IMR-90 (cell line): Measurements from ENCODE around the gene ANKRD65.

ENCODE experiments used
- BHLHE40 ChIP-seq: fragments of 150-350 bp; IDR thresholded peaks from 2 replicates; pipeline ENCODE4 v1.6.1; 2016; ENCODE audit warnings: mild to moderate bottlenecking, low read depth, low read length
- CEBPB ChIP-seq: IDR thresholded peaks from 2 replicates; pipeline ENCODE4 v1.6.1; 2012; ENCODE audit warnings: low read depth, low read length, improper control_type of control experiment
- ELK1 ChIP-seq: fragments of 150-350 bp; IDR thresholded peaks from 2 replicates; pipeline ENCODE4 v1.6.1; 2016; ENCODE audit warnings: low read depth, mild to moderate bottlenecking, low read length, moderate library complexity, borderline replicate concordance
- FOS ChIP-seq: fragments of 150-350 bp; IDR thresholded peaks from 2 replicates; pipeline ENCODE4 v1.6.1; 2016; ENCODE audit warnings: low read depth, low read length
- MAFK ChIP-seq: IDR thresholded peaks from 2 replicates; pipeline ENCODE4 v1.6.1; 2012; ENCODE audit warnings: low read depth, low read length, improper control_type of control experiment
- MAZ ChIP-seq: IDR thresholded peaks from 2 replicates; pipeline ENCODE4 v1.6.1; 2012; ENCODE audit warnings: low read depth, mild to moderate bottlenecking, low read length, improper control_type of control experiment, moderate library complexity, borderline replicate concordance
- MXI1 ChIP-seq: IDR thresholded peaks from 2 replicates; pipeline ENCODE4 v1.6.1; 2012; ENCODE audit warnings: low read depth, mild to moderate bottlenecking, low read length, moderate library complexity, borderline replicate concordance
- POLR2A ChIP-seq: IDR thresholded peaks from 2 replicates; pipeline ENCODE4 v1.6.1; 2012; ENCODE audit warnings: mild to moderate bottlenecking, low read depth, low read length
- RAD21 ChIP-seq: IDR thresholded peaks from 2 replicates; pipeline ENCODE4 v1.6.1; 2012; ENCODE audit warnings: low read length, improper control_type of control experiment
- RCOR1 ChIP-seq: IDR thresholded peaks from 2 replicates; pipeline ENCODE4 v1.6.1; 2012; ENCODE audit warnings: mild to moderate bottlenecking, low read length, improper control_type of control experiment; ENCODE audit not compliant: insufficient replicate concordance
- RFX5 ChIP-seq: IDR thresholded peaks from 2 replicates; pipeline ENCODE4 v1.8.0; 2012; ENCODE audit warnings: low read depth, mild to moderate bottlenecking, low read length, moderate library complexity
- SMC3 ChIP-seq: fragments of 150-350 bp; IDR thresholded peaks from 2 replicates; pipeline ENCODE4 v1.6.1; 2016; ENCODE audit warnings: low read depth, mild to moderate bottlenecking, antibody characterized with exemption, low read length, moderate library complexity
- TF ChIP-seq, protein P1 (sequence below): conservative IDR thresholded peaks from 2 replicates; pipeline ENCODE4 v1.5.1; 2012; ENCODE audit warnings: mild to moderate bottlenecking, low read depth, low read length, improper control_type of control experiment
- TF ChIP-seq, protein P2 (sequence below): fragments of 150-350 bp; IDR thresholded peaks from 2 replicates; pipeline ENCODE4 v1.6.1; 2017; ENCODE audit warnings: mild to moderate bottlenecking, antibody characterized with exemption, low read length, low read depth

DNA sequence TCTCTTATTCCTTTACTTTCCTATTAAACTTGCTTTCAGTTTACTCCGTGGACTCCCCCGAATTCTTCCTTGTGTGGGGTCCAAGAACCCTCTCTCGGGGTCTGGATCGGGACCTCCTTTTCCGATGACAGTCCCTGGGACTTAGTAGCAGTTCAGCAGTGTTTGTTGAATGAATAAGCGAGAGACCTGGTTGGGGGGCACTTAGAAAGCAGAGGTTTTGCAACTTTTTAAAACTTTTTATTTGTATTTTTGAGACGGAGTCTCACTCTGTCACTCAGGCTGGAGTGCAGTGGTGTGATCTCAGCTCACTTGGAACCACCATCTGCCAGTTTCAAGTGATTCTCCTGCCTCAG is 2.1 kb upstream of the ANKRD65 start:
- TF ChIP-seq, protein P1, sequence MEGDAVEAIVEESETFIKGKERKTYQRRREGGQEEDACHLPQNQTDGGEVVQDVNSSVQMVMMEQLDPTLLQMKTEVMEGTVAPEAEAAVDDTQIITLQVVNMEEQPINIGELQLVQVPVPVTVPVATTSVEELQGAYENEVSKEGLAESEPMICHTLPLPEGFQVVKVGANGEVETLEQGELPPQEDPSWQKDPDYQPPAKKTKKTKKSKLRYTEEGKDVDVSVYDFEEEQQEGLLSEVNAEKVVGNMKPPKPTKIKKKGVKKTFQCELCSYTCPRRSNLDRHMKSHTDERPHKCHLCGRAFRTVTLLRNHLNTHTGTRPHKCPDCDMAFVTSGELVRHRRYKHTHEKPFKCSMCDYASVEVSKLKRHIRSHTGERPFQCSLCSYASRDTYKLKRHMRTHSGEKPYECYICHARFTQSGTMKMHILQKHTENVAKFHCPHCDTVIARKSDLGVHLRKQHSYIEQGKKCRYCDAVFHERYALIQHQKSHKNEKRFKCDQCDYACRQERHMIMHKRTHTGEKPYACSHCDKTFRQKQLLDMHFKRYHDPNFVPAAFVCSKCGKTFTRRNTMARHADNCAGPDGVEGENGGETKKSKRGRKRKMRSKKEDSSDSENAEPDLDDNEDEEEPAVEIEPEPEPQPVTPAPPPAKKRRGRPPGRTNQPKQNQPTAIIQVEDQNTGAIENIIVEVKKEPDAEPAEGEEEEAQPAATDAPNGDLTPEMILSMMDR: no peak
- TF ChIP-seq MAFK: no peak
- TF ChIP-seq RAD21: no peak
- TF ChIP-seq POLR2A: no peak
- TF ChIP-seq BHLHE40: no peak
- no peak for TF ChIP-seq ELK1
- no peak for TF ChIP-seq RFX5
- no peak for TF ChIP-seq RCOR1
- TF ChIP-seq SMC3: no peak
- TF ChIP-seq FOS: no peak
- TF ChIP-seq MXI1: no peak
- TF ChIP-seq, protein P2, sequence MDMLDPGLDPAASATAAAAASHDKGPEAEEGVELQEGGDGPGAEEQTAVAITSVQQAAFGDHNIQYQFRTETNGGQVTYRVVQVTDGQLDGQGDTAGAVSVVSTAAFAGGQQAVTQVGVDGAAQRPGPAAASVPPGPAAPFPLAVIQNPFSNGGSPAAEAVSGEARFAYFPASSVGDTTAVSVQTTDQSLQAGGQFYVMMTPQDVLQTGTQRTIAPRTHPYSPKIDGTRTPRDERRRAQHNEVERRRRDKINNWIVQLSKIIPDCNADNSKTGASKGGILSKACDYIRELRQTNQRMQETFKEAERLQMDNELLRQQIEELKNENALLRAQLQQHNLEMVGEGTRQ: no peak
- TF ChIP-seq MAZ: no peak
- no peak for TF ChIP-seq CEBPB
